Mammary epithelial cell (primary cell): ENCODE results near the gene TWF2.

Experiments used
- CTCF ChIP-seq, 2 donors: IDR thresholded peaks in 1 of 2; conservative IDR thresholded peaks in 1 of 2; 2 replicates each; pipeline ENCODE4 v1.5.1; 2011 to 2012; ENCODE audit warnings: inconsistent platforms in 2 of 2, low read length in 2 of 2, mild to moderate bottlenecking in 2 of 2, control low read depth in 1 of 2, low read depth in 1 of 2; ENCODE audit not compliant: insufficient read depth in 1 of 2; ENCODE audit errors: extremely low read depth in 1 of 2
- EZH2 ChIP-seq: IDR thresholded peaks from 2 replicates; pipeline ENCODE4 v1.6.1; 2012; ENCODE audit warnings: low read length, inconsistent platforms, borderline replicate concordance

GRCh38 chr3:52218937-52219650 is 19.9 kb downstream of the TWF2 start:
- TF ChIP-seq CTCF (conservative IDR thresholded peaks at IDR 0.05 in 1 of 2, IDR thresholded peaks at IDR 0.05 in 1 of 2; ENCODE audit: extremely low read depth in 1 of 2, insufficient read depth in 1 of 2, low read depth in 1 of 2, low read length in 2 of 2) (no peak), EZH2 (no peak)
